Thyroid gland (tissue), 4 donors: Measurements from ENCODE around the gene MAPKBP1.

Experiments used
- POLR2A ChIP-seq, 2 donors: fragments of 450-650 bp; IDR thresholded peaks; one replicate each; pipeline ENCODE4 v1.6.1; 2017; ENCODE audit warnings: antibody characterized with exemption in 2 of 2, mild to moderate bottlenecking in 2 of 2, moderate library complexity in 1 of 2
- TF ChIP-seq, protein P1 (sequence below), 6 experiments: fragments of 200-600 bp in 3 of 6; fragments of 450-650 bp in 3 of 6; sonication (generic) in 3 of 6; IDR thresholded peaks; one replicate each; pipeline ENCODE4 v1.5.1; 2016 to 2019; ENCODE audit warnings: antibody characterized with exemption in 6 of 6, mild to moderate bottlenecking in 2 of 6, inconsistent platforms in 1 of 6, moderate library complexity in 1 of 6

GRCh38 chr15:41851167-41851523 lies 76.9 kb downstream of the MAPKBP1 start:
- TF ChIP-seq, protein P1, sequence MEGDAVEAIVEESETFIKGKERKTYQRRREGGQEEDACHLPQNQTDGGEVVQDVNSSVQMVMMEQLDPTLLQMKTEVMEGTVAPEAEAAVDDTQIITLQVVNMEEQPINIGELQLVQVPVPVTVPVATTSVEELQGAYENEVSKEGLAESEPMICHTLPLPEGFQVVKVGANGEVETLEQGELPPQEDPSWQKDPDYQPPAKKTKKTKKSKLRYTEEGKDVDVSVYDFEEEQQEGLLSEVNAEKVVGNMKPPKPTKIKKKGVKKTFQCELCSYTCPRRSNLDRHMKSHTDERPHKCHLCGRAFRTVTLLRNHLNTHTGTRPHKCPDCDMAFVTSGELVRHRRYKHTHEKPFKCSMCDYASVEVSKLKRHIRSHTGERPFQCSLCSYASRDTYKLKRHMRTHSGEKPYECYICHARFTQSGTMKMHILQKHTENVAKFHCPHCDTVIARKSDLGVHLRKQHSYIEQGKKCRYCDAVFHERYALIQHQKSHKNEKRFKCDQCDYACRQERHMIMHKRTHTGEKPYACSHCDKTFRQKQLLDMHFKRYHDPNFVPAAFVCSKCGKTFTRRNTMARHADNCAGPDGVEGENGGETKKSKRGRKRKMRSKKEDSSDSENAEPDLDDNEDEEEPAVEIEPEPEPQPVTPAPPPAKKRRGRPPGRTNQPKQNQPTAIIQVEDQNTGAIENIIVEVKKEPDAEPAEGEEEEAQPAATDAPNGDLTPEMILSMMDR (IDR thresholded peaks at IDR 0.05), result no peak
- TF ChIP-seq POLR2A (IDR thresholded peaks at IDR 0.05), result no peak
